Right lobe of liver (tissue), 4 donors: ENCODE measurements around the gene SLF2.

Source experiments
- CTCF ChIP-seq, 4 donors: fragments of 200-600 bp in 3 of 4; fragments of 450-650 bp in 1 of 4; IDR thresholded peaks; one replicate each; pipeline versions ENCODE4 v1.5.1 to v1.8.0; 2016 to 2022; ENCODE audit warnings: antibody characterized with exemption in 4 of 4, mild to moderate bottlenecking in 2 of 4
- POLR2A ChIP-seq: fragments of 450-650 bp; IDR thresholded peaks from one replicate; pipeline ENCODE4 v1.6.1; 2017; ENCODE audit warnings: antibody characterized with exemption, mild to moderate bottlenecking
- donor health status: DM: no; HTN: no; CAD: no.
- donor health status: DM: no; HTN: no; CAD: no.
- donor health status: DM: no; HTN: yes; CAD: no.

- TF ChIP-seq POLR2A, result no peak
- no peak for TF ChIP-seq CTCF (IDR thresholded peaks at IDR 0.05)
Measured at GRCh38 chr10:101002456-101002855, 89.7 kb downstream of the SLF2 start.
